CD14-positive monocyte (primary cell): ENCODE results near the gene CLEC2D. TPM values are rescaled to one million over a fixed set of nuclear protein-coding genes. Genes with fewer than 3 reads are reported as not detected.
A peak's percentile ranks its signal among the peaks of the same experiment; 100 is the strongest.

Source experiments
- DNase-seq, 3 donors: peaks; one replicate each; pipeline ENCODE4 v3.0.0-alpha.2; 2011 to 2022
- H2AFZ ChIP-seq: 2 replicates; pipeline ENCODE4 v1.6.0; 2012; ENCODE audit warnings: mild to moderate bottlenecking, low read depth, low read length, inconsistent platforms; ENCODE audit not compliant: insufficient read depth, poor library complexity, severe bottlenecking
- H3K27ac ChIP-seq, 2 donors: 1 replicate in 1 of 2; 2 replicates in 1 of 2; pipeline ENCODE4 v1.5.1; 2012 to 2013; ENCODE audit warnings: low read length in 2 of 2, control low read depth in 1 of 2, inconsistent platforms in 1 of 2, low read depth in 1 of 2, mild to moderate bottlenecking in 1 of 2
- H3K27me3 ChIP-seq, 2 donors: one replicate each; pipeline versions ENCODE4 v1.6.0 to v1.6.1; 2011 to 2013; ENCODE audit warnings: low read length in 2 of 2; ENCODE audit not compliant: control insufficient read depth in 2 of 2, insufficient read depth in 2 of 2
- H3K36me3 ChIP-seq, 2 donors: replicated peaks in 1 of 2; 1 replicate in 1 of 2; 2 replicates in 1 of 2; pipeline versions ENCODE4 v1.5.1 to v1.6.1; 2012 to 2013; ENCODE audit warnings: low read length in 2 of 2, control low read depth in 1 of 2, inconsistent platforms in 1 of 2, mild to moderate bottlenecking in 1 of 2; ENCODE audit not compliant: insufficient read depth in 2 of 2, control insufficient read depth in 1 of 2
- H3K4me1 ChIP-seq, 2 donors: 1 replicate in 1 of 2; 2 replicates in 1 of 2; pipeline versions ENCODE4 v1.5.1 to v1.6.1; 2012 to 2013; ENCODE audit warnings: low read length in 2 of 2, control low read depth in 1 of 2, inconsistent platforms in 1 of 2, mild to moderate bottlenecking in 1 of 2, moderate library complexity in 1 of 2; ENCODE audit not compliant: insufficient read depth in 2 of 2, control insufficient read depth in 1 of 2
- H3K4me2 ChIP-seq: replicated peaks from 2 replicates; pipeline ENCODE3; 2012; ENCODE audit warnings: low read length, moderate library complexity, mild to moderate bottlenecking; ENCODE audit not compliant: poor library complexity, severe bottlenecking; ENCODE audit errors: extremely low read depth
- H3K4me3 ChIP-seq, 3 experiments: fragments of 200-600 bp in 1 of 3; sonication (generic) in 1 of 3; replicated peaks in 1 of 3; 1 replicate in 2 of 3; 2 replicates in 1 of 3; pipeline ENCODE4 v1.5.1; 2011 to 2013; ENCODE audit warnings: low read length in 3 of 3, mild to moderate bottlenecking in 3 of 3, control low read depth in 2 of 3, low read depth in 2 of 3, inconsistent platforms in 1 of 3, moderate library complexity in 1 of 3
- H3K79me2 ChIP-seq: 2 replicates; pipeline ENCODE4 v1.6.0; 2012; ENCODE audit warnings: mild to moderate bottlenecking, control low read depth, inconsistent platforms, low read length, moderate library complexity; ENCODE audit not compliant: insufficient read depth
- H3K9ac ChIP-seq: 2 replicates; pipeline ENCODE4 v1.6.0; 2017; ENCODE audit warnings: low read length, mild to moderate bottlenecking; ENCODE audit not compliant: insufficient read depth, poor library complexity, severe bottlenecking
- H3K9me3 ChIP-seq, 2 donors: replicated peaks in 1 of 2; 1 replicate in 1 of 2; 2 replicates in 1 of 2; pipeline versions ENCODE4 v1.5.1 to v1.6.1; 2012 to 2013; ENCODE audit warnings: low read length in 2 of 2, control low read depth in 1 of 2; ENCODE audit not compliant: control insufficient read depth in 1 of 2, insufficient read depth in 1 of 2
- H4K20me1 ChIP-seq: 2 replicates; pipeline ENCODE4 v1.6.0; 2012; ENCODE audit warnings: mild to moderate bottlenecking, low read length, control low read depth, moderate library complexity; ENCODE audit not compliant: insufficient read depth
- H3K27ac Mint-ChIP-seq, 7 donors: one replicate each; pipeline ENCODE4 v1.8.0; 2020; ENCODE audit warnings: mild to moderate bottlenecking in 7 of 7, mixed read lengths in 7 of 7, moderate library complexity in 6 of 7, inconsistent platforms in 2 of 7
- H3K27me3 Mint-ChIP-seq, 3 donors: one replicate each; pipeline ENCODE4 v1.8.0; 2021 to 2022; ENCODE audit warnings: low read depth in 3 of 3, mild to moderate bottlenecking in 3 of 3, mixed read lengths in 3 of 3, moderate library complexity in 3 of 3, inconsistent platforms in 1 of 3
- H3K36me3 Mint-ChIP-seq, 2 donors: one replicate each; pipeline ENCODE4 v1.8.0; 2020; ENCODE audit warnings: mixed read lengths in 2 of 2, inconsistent platforms in 1 of 2, mild to moderate bottlenecking in 1 of 2
- H3K4me1 Mint-ChIP-seq: one replicate; pipeline ENCODE4 v1.8.0; 2020; ENCODE audit warnings: mild to moderate bottlenecking, mixed read lengths
- H3K4me3 Mint-ChIP-seq, 2 donors: one replicate each; pipeline ENCODE4 v1.8.0; 2020; ENCODE audit warnings: mild to moderate bottlenecking in 2 of 2, mixed read lengths in 2 of 2, moderate library complexity in 1 of 2
- H3K9me3 Mint-ChIP-seq, 7 donors: one replicate each; pipeline ENCODE4 v1.8.0; 2020 to 2022; ENCODE audit warnings: mixed read lengths in 7 of 7, mild to moderate bottlenecking in 6 of 7, moderate library complexity in 6 of 7, inconsistent platforms in 2 of 7
- WGBS: methylation state at CpG from one replicate; pipeline ENCODE4 v1.1.5; 2013; ENCODE audit warnings: missing lambda C conversion rate; ENCODE audit not compliant: insufficient coverage; 5-methylcytosine and 5-hydroxymethylcytosine counted together
- intact Hi-C, 2 donors: fragments of 100-400 bp; cut with micrococcal nuclease; formaldehyde crosslinking; loops; one replicate each; pipeline versions ENCODE4 v1.15.0 to v1.15.1; 2023
- polyA plus RNA-seq, 3 donors: library from polyadenylated mRNA; depleted of rRNA in 1 of 3; unstranded in 2 of 3; stranded (reverse) in 1 of 3; fragments of 300-500 nt in 2 of 3; fragments of >200 nt in 1 of 3; fragmentation: Illumina TruSeq in 2 of 3; gene quantifications; 1 replicate in 2 of 3; 2 replicates in 1 of 3; pipeline ENCODE4 v1.2.3, GENCODE V29; 2012 to 2021
- TF ChIP-seq, protein P1 (sequence below): fragments of 200-600 bp; IDR thresholded peaks from one replicate; pipeline ENCODE4 v1.8.0; 2022; ENCODE audit warnings: antibody characterized with exemption, mild to moderate bottlenecking

The CLEC2D gene
- polyA plus RNA-seq, 3 donors = 2.5 to 26.9 (median 3.9) TPM

DNA sequence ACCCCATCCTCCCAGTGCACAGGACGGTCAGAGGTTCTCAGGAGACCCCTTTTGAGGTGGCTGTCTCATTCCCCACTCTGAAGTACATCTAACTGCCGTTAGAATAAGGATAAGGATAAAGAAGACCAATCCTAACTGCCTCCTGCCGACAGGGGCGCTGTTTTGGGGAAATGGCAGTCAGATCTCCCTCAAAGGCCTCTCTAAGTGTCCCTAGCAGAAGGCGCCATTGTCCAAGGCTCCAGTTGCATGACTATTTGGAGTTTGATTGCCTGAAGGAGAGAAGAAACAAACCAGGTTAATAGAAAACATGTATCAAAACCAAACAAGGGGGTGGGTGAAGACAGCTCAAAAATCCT is 32.7 kb upstream of the CLEC2D start:
- Histone ChIP-seq H4K20me1 (no peaks in the 10 kb centered on the region), H3K36me3 (no peaks in the 10 kb centered on the region), H3K79me2 (no peaks in the 10 kb centered on the region), H2AFZ (no peak overlapping the region), H3K4me3 (peak overlapping the region in 1 of 3 experiments; percentile 30), H3K4me1 (peaks cover 21 to 30% of the 10 kb centered on the region in 2 donors), H3K27me3 (no peaks in the 10 kb centered on the region), H3K4me2 (no peak overlapping the region), H3K27ac (peak overlapping the region; percentile 36 to 74), H3K9me3 (peaks cover 7 to 11% of the 10 kb centered on the region in 2 donors), H3K9ac (no peak overlapping the region)
- TF ChIP-seq, protein P1, sequence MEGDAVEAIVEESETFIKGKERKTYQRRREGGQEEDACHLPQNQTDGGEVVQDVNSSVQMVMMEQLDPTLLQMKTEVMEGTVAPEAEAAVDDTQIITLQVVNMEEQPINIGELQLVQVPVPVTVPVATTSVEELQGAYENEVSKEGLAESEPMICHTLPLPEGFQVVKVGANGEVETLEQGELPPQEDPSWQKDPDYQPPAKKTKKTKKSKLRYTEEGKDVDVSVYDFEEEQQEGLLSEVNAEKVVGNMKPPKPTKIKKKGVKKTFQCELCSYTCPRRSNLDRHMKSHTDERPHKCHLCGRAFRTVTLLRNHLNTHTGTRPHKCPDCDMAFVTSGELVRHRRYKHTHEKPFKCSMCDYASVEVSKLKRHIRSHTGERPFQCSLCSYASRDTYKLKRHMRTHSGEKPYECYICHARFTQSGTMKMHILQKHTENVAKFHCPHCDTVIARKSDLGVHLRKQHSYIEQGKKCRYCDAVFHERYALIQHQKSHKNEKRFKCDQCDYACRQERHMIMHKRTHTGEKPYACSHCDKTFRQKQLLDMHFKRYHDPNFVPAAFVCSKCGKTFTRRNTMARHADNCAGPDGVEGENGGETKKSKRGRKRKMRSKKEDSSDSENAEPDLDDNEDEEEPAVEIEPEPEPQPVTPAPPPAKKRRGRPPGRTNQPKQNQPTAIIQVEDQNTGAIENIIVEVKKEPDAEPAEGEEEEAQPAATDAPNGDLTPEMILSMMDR = no peak
- H3K4me1 Mint-ChIP-seq = peaks cover 28% of the 10 kb centered on the region
- peaks cover 5 to 9% of the 10 kb centered on the region in 2 donors for H3K36me3 Mint-ChIP-seq
- WGBS = no CpG with 5 or more reads among the region's 5 CpGs
- H3K4me3 Mint-ChIP-seq = no peak overlapping the region
- intact Hi-C loops = loop anchor here in 1 of 2 donors (10.0 kb wide), 1 partner anchor 68 kb away; no protein-coding TSS in a partner anchor
- H3K9me3 Mint-ChIP-seq = peaks cover 15 to 35% (median 21%) of the 10 kb centered on the region in 7 donors
- H3K27ac Mint-ChIP-seq = peak overlapping the region; percentile 78 to 91 (median 84)
- peaks cover 0 to 4% (median 0%) of the 10 kb centered on the region in 3 donors for H3K27me3 Mint-ChIP-seq
- no peak for DNase-seq

DNA sequence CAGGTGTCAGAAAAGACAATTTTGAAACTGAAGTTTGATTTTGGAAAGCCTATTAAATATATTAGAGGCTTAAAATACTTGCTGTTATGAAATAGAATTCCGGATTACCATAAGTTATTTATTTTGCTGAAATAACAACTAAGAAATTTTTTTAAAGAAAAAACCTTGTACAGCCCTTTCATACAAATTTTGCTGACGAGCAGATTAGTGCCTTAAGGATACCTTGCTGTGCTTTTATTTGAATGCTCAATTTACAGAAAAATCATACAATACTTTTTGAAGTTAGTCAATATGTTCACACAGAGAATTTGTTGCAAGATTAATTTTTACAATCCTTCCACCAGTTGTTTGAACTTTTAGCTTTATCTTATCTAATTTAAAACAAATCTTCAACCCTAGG is 29.5 kb upstream of the CLEC2D start:
- peaks cover 15 to 20% of the 10 kb centered on the region in 2 donors for H3K4me1 ChIP-seq
- Mint-ChIP-seq H3K27ac (no peak overlapping the region), H3K4me3 (no peak overlapping the region), H3K36me3 (peaks cover 5 to 9% of the 10 kb centered on the region in 2 donors), H3K9me3 (peaks cover 15 to 38% (median 23%) of the 10 kb centered on the region in 7 donors), H3K27me3 (peaks cover 0 to 4% (median 2%) of the 10 kb centered on the region in 3 donors), H3K4me1 (peaks cover 19% of the 10 kb centered on the region)
- no peak overlapping the region for H3K4me2 ChIP-seq
- no peaks in the 10 kb centered on the region for H3K36me3 ChIP-seq
- no peaks in the 10 kb centered on the region for H4K20me1 ChIP-seq
- no peak for DNase-seq
- WGBS = no CpG with 5 or more reads among the region's 2 CpGs
- intact Hi-C loops = no loop called here
- no peaks in the 10 kb centered on the region for H3K27me3 ChIP-seq
- H3K79me2 ChIP-seq = no peaks in the 10 kb centered on the region
- peaks cover 7 to 11% of the 10 kb centered on the region in 2 donors for H3K9me3 ChIP-seq
- no peak overlapping the region for H2AFZ ChIP-seq
- H3K9ac ChIP-seq = no peak overlapping the region
- H3K27ac ChIP-seq = no peak overlapping the region
- H3K4me3 ChIP-seq = no peak overlapping the region
- TF ChIP-seq, protein P1 = no peak
